Heart left ventricle (tissue), 13 donors: ENCODE measurements around the gene RIOK3.
A peak's percentile ranks its signal among the peaks of the same experiment; 100 is the strongest.

Experiments
- POLR2A ChIP-seq, 2 donors: fragments of 450-650 bp; IDR thresholded peaks; one replicate each; pipeline ENCODE4 v1.6.1; 2017; ENCODE audit warnings: antibody characterized with exemption in 2 of 2, mild to moderate bottlenecking in 2 of 2, moderate library complexity in 2 of 2
- TF ChIP-seq, protein P1 (sequence below), 12 donors: fragments of 200-600 bp; sonication (generic) in 4 of 12; IDR thresholded peaks; one replicate each; pipeline versions ENCODE4 v1.5.0 to v1.8.0; 2018 to 2022; ENCODE audit warnings: antibody characterized with exemption in 12 of 12, mild to moderate bottlenecking in 5 of 12
- donor health status: ischemic (EF 13 %, LVEDD 7.1; RV severe dilation, severe dysfunction).
- donor health status: DM: no; HTN: yes; CAD: no.
- donor health status: DM: no; HTN: no; CAD: no.
- donor health status: ischemic (EF 25% LVEDD 6.9; RV normal size, moderate dysfunction).
- donor health status: ischemic (EF 25% LVEDD 5.7; RV mildly dilated, moderate dysfunction).
- donor health status: ischemic (EF 35%, LVEDD 5.7; RV mildly dilated, moderate dysfunction).
- donor health status: nonischemic (EF 11% LVEDD 7.7; RV severe dilation, severe dysfunction).
- donor health status: DM: yes; HTN: yes; CAD: no.
- donor health status: PGD.
- donor health status: ischemic (EF 29% LVEDD 5.4; RV normal size, mild dysfunction).
- donor health status: nonischemic (EF 23%, LVEDD 6.1; RV moderate dilation, normal function).

- TF ChIP-seq, protein P1, sequence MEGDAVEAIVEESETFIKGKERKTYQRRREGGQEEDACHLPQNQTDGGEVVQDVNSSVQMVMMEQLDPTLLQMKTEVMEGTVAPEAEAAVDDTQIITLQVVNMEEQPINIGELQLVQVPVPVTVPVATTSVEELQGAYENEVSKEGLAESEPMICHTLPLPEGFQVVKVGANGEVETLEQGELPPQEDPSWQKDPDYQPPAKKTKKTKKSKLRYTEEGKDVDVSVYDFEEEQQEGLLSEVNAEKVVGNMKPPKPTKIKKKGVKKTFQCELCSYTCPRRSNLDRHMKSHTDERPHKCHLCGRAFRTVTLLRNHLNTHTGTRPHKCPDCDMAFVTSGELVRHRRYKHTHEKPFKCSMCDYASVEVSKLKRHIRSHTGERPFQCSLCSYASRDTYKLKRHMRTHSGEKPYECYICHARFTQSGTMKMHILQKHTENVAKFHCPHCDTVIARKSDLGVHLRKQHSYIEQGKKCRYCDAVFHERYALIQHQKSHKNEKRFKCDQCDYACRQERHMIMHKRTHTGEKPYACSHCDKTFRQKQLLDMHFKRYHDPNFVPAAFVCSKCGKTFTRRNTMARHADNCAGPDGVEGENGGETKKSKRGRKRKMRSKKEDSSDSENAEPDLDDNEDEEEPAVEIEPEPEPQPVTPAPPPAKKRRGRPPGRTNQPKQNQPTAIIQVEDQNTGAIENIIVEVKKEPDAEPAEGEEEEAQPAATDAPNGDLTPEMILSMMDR (IDR thresholded peaks at IDR 0.05), result peak; percentile 51 to 85 (median 72)
- no peak for TF ChIP-seq POLR2A (IDR thresholded peaks at IDR 0.05)
Measured at GRCh38 chr18:23498877-23499276, 45.8 kb downstream of the RIOK3 start.
